Neuronal stem cell (in vitro differentiated cells): ENCODE results near the gene ZNF595.
"Not testable (repeated sequence)": the region's sequence is repeated elsewhere in the genome, so short reads cannot be mapped to it uniquely, and the experiment has no call there.

Experiments used
- DNase-seq: peaks from one replicate; pipeline ENCODE4 v3.0.0-alpha.2; 2013; ENCODE audit warnings: low spot score
- H2AFZ ChIP-seq: one replicate; pipeline ENCODE4 v1.6.1; 2013; ENCODE audit warnings: mild to moderate bottlenecking, low read length, inconsistent platforms
- H2AK5ac ChIP-seq: 2 replicates; pipeline ENCODE4 v1.6.1; 2013; ENCODE audit warnings: low read depth, mild to moderate bottlenecking, inconsistent platforms, low read length, moderate library complexity, mixed read lengths
- H2BK120ac ChIP-seq: 2 replicates; pipeline ENCODE4 v1.6.1; 2013; ENCODE audit warnings: low read depth, mild to moderate bottlenecking, inconsistent platforms, low read length, moderate library complexity, mixed read lengths
- H2BK12ac ChIP-seq: one replicate; pipeline ENCODE4 v1.6.1; 2013; ENCODE audit warnings: low read length, inconsistent platforms
- H2BK15ac ChIP-seq: 2 replicates; pipeline ENCODE4 v1.6.1; 2013; ENCODE audit warnings: mild to moderate bottlenecking, low read length, inconsistent platforms, mixed read lengths
- H2BK5ac ChIP-seq: one replicate; pipeline ENCODE4 v1.6.1; 2013; ENCODE audit warnings: inconsistent platforms, mild to moderate bottlenecking, low read length, moderate library complexity
- H3K14ac ChIP-seq: one replicate; pipeline ENCODE4 v1.6.1; 2013; ENCODE audit warnings: low read length, inconsistent platforms
- H3K18ac ChIP-seq: 2 replicates; pipeline ENCODE4 v1.6.1; 2013; ENCODE audit warnings: low read length, inconsistent platforms
- H3K23ac ChIP-seq: 2 replicates; pipeline ENCODE4 v1.6.1; 2013; ENCODE audit warnings: low read depth, mild to moderate bottlenecking, mixed read lengths, low read length, inconsistent platforms; ENCODE audit not compliant: poor library complexity
- H3K27ac ChIP-seq: replicated peaks from 3 replicates; pipeline ENCODE4 v1.5.1; 2013; ENCODE audit warnings: low read length, inconsistent platforms
- H3K27me3 ChIP-seq, 3 experiments: 2 replicates each; pipeline ENCODE4 v1.6.1; 2013; ENCODE audit warnings: low read length in 3 of 3, mild to moderate bottlenecking in 2 of 3, inconsistent platforms in 1 of 3, low read depth in 1 of 3, mixed read lengths in 1 of 3, moderate library complexity in 1 of 3; ENCODE audit not compliant: control insufficient read depth in 3 of 3, insufficient read depth in 3 of 3
- H3K36me3 ChIP-seq, 2 donors: replicated peaks in 1 of 2; 2 replicates each; pipeline ENCODE4 v1.6.1; 2013; ENCODE audit warnings: low read length in 2 of 2; ENCODE audit not compliant: control insufficient read depth in 2 of 2, insufficient read depth in 2 of 2
- H3K4ac ChIP-seq: 2 replicates; pipeline ENCODE4 v1.6.1; 2013; ENCODE audit warnings: inconsistent platforms, mild to moderate bottlenecking, low read length, moderate library complexity
- H3K4me1 ChIP-seq, 2 donors: 1 replicate in 1 of 2; 2 replicates in 1 of 2; pipeline ENCODE4 v1.6.1; 2013; ENCODE audit warnings: low read length in 2 of 2, low read depth in 1 of 2; ENCODE audit not compliant: control insufficient read depth in 2 of 2, insufficient read depth in 1 of 2
- H3K4me2 ChIP-seq: one replicate; pipeline ENCODE4 v1.6.1; 2013; ENCODE audit warnings: mild to moderate bottlenecking, low read length, inconsistent platforms; ENCODE audit not compliant: insufficient read depth, poor library complexity, severe bottlenecking
- H3K4me3 ChIP-seq, 2 donors: 2 replicates each; pipeline ENCODE4 v1.5.1; 2013; ENCODE audit warnings: low read length in 2 of 2, mild to moderate bottlenecking in 2 of 2, inconsistent platforms in 1 of 2, moderate library complexity in 1 of 2
- H3K79me1 ChIP-seq: one replicate; pipeline ENCODE4 v1.6.1; 2013; ENCODE audit warnings: low read depth, mild to moderate bottlenecking, inconsistent platforms, low read length, moderate library complexity
- H3K9ac ChIP-seq: one replicate; pipeline ENCODE4 v1.6.1; 2013; ENCODE audit warnings: mild to moderate bottlenecking, low read depth, low read length, inconsistent platforms; ENCODE audit not compliant: poor library complexity
- H3K9me3 ChIP-seq, 2 donors: replicated peaks in 1 of 2; 2 replicates each; pipeline versions ENCODE3 to v1.6.1; 2013; ENCODE audit warnings: low read length in 2 of 2, mild to moderate bottlenecking in 2 of 2, inconsistent platforms in 1 of 2, low read depth in 1 of 2, mixed read lengths in 1 of 2, moderate library complexity in 1 of 2; ENCODE audit not compliant: control insufficient read depth in 2 of 2, insufficient read depth in 1 of 2
- H4K8ac ChIP-seq: one replicate; pipeline ENCODE4 v1.6.1; 2013; ENCODE audit warnings: low read depth, mild to moderate bottlenecking, inconsistent platforms, low read length, moderate library complexity
- H4K91ac ChIP-seq: one replicate; pipeline ENCODE4 v1.6.1; 2013; ENCODE audit warnings: low read length, low read depth, mild to moderate bottlenecking, inconsistent platforms; ENCODE audit not compliant: poor library complexity
- WGBS, 2 donors: extraction: QIAGEN DNeasy Blood & Tissue Kit; methylation state at CpG; one replicate each; pipeline ENCODE4 v1.1.7; 2013; ENCODE audit warnings: missing lambda C conversion rate in 2 of 2, mixed read lengths in 1 of 2; ENCODE audit not compliant: insufficient read length in 2 of 2, insufficient replicate concordance in 1 of 2; ENCODE audit errors: extremely low coverage in 2 of 2; 5-methylcytosine and 5-hydroxymethylcytosine counted together

The ZNF595 gene

GRCh38 chr4:85951-86350 lies 32.8 kb downstream of the ZNF595 start:
- Histone ChIP-seq H3K18ac (no peak overlapping the region), H3K4me2 (no peak overlapping the region), H3K36me3 (peaks cover 15 to 65% of the 10 kb centered on the region in 2 donors), H2BK120ac (no peak overlapping the region), H3K27ac (no peak overlapping the region), H3K4ac (no peak overlapping the region), H3K4me3 (no peak overlapping the region), H4K8ac (no peak overlapping the region), H3K9me3 (peaks cover 23 to 99% of the 10 kb centered on the region in 2 donors), H2BK5ac (no peak overlapping the region), H4K91ac (no peak overlapping the region), H3K27me3 (no peaks in the 10 kb centered on the region), H2BK15ac (no peak overlapping the region), H2BK12ac (no peak overlapping the region), H3K4me1 (no peaks in the 10 kb centered on the region), H2AK5ac (no peak overlapping the region), H3K79me1 (no peaks in the 10 kb centered on the region), H3K14ac (no peak overlapping the region), H3K23ac (no peak overlapping the region), H3K9ac (no peak overlapping the region), H2AFZ (no peak overlapping the region)
- no CpG with 5 or more reads among the region's 3 CpGs for WGBS, 2 donors
- DNase-seq = no peak

DNA sequence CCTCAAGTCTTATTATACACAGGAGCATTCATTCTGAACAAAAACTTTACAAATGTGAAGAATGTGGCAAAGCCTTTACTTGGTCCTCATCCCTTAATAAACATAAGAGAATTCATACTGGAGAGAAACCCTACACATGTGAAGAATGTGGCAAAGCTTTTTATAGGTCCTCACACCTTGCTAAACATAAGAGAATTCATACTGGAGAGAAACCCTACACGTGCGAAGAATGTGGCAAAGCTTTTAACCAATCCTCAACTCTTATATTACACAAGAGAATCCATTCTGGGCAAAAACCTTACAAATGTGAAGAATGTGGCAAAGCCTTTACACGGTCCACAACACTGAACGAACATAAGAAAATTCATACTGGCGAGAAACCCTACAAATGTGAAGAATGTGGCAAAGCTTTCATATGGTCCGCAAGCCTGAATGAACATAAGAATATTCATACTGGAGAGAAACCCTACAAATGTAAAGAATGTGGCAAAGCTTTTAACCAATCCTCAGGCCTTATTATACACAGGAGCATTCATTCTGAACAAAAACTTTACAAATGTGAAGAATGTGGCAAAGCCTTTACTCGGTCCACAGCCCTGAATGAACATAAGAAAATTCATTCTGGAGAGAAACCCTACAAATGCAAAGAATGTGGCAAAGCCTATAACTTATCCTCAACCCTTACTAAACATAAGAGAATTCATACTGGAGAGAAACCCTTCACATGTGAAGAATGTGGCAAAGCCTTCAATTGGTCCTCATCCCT lies 33.6 kb downstream of the ZNF595 start:
- not testable (repeated sequence) for H3K4me3 ChIP-seq, H3K4ac ChIP-seq, H3K27me3 ChIP-seq, H3K14ac ChIP-seq, H3K4me2 ChIP-seq, H2AFZ ChIP-seq, H3K27ac ChIP-seq, H2BK12ac ChIP-seq, H3K4me1 ChIP-seq, H4K91ac ChIP-seq, H3K9ac ChIP-seq, H2BK120ac ChIP-seq, H2BK5ac ChIP-seq, H3K79me1 ChIP-seq, H4K8ac ChIP-seq, H3K18ac ChIP-seq, H3K23ac ChIP-seq, H2BK15ac ChIP-seq, DNase-seq, H2AK5ac ChIP-seq
- Histone ChIP-seq H3K9me3 (peaks cover 26 to 99% of the 10 kb centered on the region in 2 donors), H3K36me3 (peaks cover 15 to 60% of the 10 kb centered on the region in 2 donors)
- no CpG with 5 or more reads among the region's 7 CpGs for WGBS, 2 donors

GRCh38 chr4:98386-98785 lies 45.3 kb downstream of the ZNF595 start:
- Histone ChIP-seq H3K36me3 (no peaks in the 10 kb centered on the region), H3K18ac (no peak overlapping the region), H2BK5ac (no peak overlapping the region), H3K4ac (no peak overlapping the region), H3K27me3 (peaks cover 0 to 2% (median 2%) of the 10 kb centered on the region in 3 experiments), H2AFZ (no peak overlapping the region), H2AK5ac (no peak overlapping the region), H3K27ac (no peak overlapping the region), H3K4me1 (no peaks in the 10 kb centered on the region), H3K9ac (no peak overlapping the region), H2BK120ac (no peak overlapping the region), H3K4me3 (no peak overlapping the region), H2BK12ac (no peak overlapping the region), H3K23ac (no peak overlapping the region), H4K91ac (no peak overlapping the region), H4K8ac (no peak overlapping the region), H3K4me2 (no peak overlapping the region), H3K14ac (no peak overlapping the region), H3K79me1 (no peaks in the 10 kb centered on the region), H3K9me3 (peaks cover 29 to 63% of the 10 kb centered on the region in 2 donors), H2BK15ac (no peak overlapping the region)
- no CpG with 5 or more reads among the region's 1 CpG for WGBS, 2 donors
- no peak for DNase-seq

DNA sequence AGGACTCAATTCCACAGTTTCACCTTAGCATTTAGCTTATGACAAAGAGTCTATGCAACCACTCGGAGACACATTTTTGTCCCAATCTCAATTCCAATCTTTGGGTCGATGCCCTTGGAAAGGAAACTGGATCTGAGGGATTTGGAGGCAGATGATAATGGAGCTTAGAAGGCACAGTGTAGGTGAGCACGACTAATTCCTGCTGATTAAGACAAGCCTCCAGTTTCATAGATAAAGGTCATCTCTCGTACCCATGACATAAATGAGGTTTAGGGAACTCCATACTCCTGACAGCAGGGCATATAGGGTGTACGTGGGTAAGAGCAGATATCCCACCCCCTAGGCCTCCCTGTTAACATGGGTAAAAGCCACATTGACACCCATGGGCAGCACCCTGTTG lies 46.7 kb downstream of the ZNF595 start:
- Histone ChIP-seq H3K4ac (no peak overlapping the region), H3K9me3 (peaks cover 26 to 51% of the 10 kb centered on the region in 2 donors), H3K36me3 (no peaks in the 10 kb centered on the region), H2BK12ac (no peak overlapping the region), H3K27ac (no peak overlapping the region), H2BK15ac (no peak overlapping the region), H3K4me2 (no peak overlapping the region), H3K9ac (no peak overlapping the region), H4K8ac (no peak overlapping the region), H2BK120ac (no peak overlapping the region), H3K4me3 (no peak overlapping the region), H3K18ac (no peak overlapping the region), H2AFZ (no peak overlapping the region), H3K23ac (no peak overlapping the region), H3K27me3 (peaks cover 0 to 2% (median 0%) of the 10 kb centered on the region in 3 experiments), H3K14ac (no peak overlapping the region), H3K4me1 (no peaks in the 10 kb centered on the region), H2AK5ac (no peak overlapping the region), H4K91ac (no peak overlapping the region), H2BK5ac (no peak overlapping the region), H3K79me1 (no peaks in the 10 kb centered on the region)
- no peak for DNase-seq
- no CpG with 5 or more reads among the region's 5 CpGs for WGBS, 2 donors
